GM19397 (cell line): Measurements from ENCODE around the gene UBE2L6.
"Not testable (repeated sequence)": the region's sequence is repeated elsewhere in the genome, so short reads cannot be mapped to it uniquely, and the experiment has no call there.

Experiments used
- ATAC-seq: cut with Tn5 transposase; IDR thresholded peaks from one replicate; pipeline ENCODE4 v1.9.1; 2021; ENCODE audit warnings: mild to moderate bottlenecking, moderate library complexity; ENCODE audit not compliant: unreplicated experiment

UBE2L6 gene

DNA sequence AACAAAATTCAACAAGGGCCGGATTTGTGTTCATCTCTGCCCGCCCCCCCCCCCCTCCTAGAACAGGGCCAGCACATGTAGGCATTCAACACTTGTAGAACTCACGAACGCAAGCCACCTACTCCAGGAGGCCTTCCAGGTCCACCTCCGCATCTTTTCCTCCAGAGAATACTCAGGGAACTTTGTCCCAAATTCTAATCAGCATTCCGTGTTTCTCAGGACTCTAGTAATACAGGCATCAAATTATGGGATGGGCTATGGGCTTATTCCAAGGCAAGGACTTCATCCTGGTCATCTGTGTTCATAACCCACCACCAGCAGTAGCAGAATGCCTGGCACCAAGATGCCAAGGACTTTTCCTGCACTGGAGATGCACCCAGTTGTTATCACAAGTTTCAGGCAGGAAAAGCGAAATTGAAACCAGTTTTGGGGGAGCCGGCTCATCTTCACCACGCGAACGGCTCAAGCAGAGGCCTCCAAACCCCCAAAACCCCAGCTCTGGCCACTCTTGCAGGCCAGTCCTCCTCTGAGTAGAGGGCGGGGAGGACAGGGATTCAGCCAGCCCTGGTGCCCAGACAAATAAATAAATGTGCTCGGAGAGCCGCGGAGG, 462 bp downstream of the UBE2L6 start:
- ATAC-seq: no peak

- ATAC-seq: peak; percentile 52
These were observed 1.2 kb downstream of the UBE2L6 start for GRCh38 chr11:57566005-57566904.

- no peak for ATAC-seq
These were observed 4.9 kb downstream of the UBE2L6 start for GRCh38 chr11:57562596-57562995.

DNA sequence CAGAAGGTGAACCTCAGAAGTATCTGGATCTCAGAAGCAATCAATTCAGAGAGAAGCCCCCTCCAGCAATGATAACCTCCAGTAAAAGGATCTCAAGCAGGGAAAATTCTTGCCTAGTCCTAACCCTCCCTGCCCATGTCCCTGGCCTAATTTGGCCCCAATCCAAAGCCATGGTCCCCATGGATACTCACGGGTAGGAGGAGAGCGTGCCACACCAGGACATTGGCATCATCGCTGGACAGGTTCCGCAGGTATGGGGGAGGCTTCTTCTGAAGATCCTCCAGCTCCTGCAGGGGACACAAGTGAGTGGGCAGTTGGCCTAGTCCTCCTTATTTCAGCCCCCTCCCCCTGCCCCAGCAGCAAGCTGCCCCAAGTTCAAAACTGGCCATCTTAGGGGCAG, 7.3 kb downstream of the UBE2L6 start:
- ATAC-seq: no peak

GRCh38 chr11:57556041-57556440, 11.4 kb downstream of the UBE2L6 start:
- ATAC-seq: no peak

- no peak for ATAC-seq
These were observed 12.1 kb downstream of the UBE2L6 start for GRCh38 chr11:57555393-57555792.

GRCh38 chr11:57552479-57552878, 15.0 kb downstream of the UBE2L6 start:
- no peak for ATAC-seq

DNA sequence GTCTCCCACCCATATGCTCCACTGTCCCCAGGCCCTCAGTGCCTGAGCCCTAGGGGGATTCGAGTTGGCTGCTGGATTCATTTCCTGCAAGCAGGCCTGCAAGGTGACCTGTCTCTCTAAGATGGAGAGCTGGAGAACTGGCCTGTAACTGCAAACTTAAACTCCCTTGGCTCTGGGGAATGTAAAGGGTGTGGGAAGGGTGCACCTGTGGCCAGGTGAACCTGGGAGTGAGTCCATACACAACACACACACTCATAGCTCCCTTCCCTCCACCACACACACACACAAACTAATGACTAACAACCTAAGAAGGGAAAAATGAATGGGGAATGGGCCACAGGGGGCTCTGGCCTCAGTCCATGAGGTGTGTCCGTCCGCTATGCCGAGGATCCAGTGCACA, 15.5 kb downstream of the UBE2L6 start:
- ATAC-seq: no peak

- ATAC-seq: no peak
These were observed 17.5 kb downstream of the UBE2L6 start for GRCh38 chr11:57549983-57550382.

GRCh38 chr11:57547854-57548377, 19.6 kb downstream of the UBE2L6 start:
- peak; percentile 93 for ATAC-seq

GRCh38 chr11:57546869-57547475, 20.5 kb downstream of the UBE2L6 start:
- no peak for ATAC-seq

DNA sequence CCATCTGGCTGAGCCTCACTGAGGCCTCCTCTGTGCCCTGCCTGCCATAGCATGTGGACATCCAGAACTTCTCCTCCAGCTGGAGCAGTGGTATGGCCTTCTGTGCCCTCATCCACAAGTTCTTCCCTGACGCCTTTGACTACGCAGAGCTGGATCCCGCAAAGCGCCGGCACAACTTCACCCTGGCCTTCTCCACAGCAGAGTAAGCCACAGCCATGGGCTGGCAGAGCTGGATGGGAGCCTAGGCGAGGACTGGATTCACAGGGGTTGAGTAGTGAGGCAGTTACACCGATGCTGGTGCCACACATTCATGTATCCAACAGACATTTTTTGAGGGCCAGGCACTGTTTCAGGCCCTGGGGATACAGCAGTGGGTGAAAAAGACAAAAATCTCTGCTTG, 21.0 kb downstream of the UBE2L6 start:
- no peak for ATAC-seq

GRCh38 chr11:57545883-57546282, 21.6 kb downstream of the UBE2L6 start:
- ATAC-seq: no peak

- ATAC-seq: no peak
These were observed 22.9 kb downstream of the UBE2L6 start for GRCh38 chr11:57544566-57544965.

DNA sequence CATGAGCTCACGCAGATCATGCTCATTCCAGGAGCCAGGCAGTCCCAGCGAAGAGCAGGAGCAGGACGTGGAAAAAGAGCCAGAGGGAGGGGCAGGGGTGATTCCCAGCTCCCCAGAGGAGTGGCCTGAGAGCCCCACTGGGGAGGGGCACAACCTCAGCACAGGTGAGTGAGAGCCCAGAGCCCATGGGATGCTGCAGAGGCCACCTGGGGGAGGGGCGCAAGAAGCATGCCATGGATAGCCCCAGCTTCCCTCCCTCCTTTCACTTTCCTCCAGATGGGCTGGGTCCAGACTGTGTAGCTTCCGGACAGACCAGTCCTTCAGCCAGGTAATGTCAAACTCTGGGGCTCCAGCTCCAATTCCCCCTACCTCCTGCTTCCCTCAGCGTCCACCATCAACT, 23.9 kb downstream of the UBE2L6 start:
- no peak for ATAC-seq

- no peak for ATAC-seq
These were observed 24.9 kb downstream of the UBE2L6 start for GRCh38 chr11:57542582-57542981.

DNA sequence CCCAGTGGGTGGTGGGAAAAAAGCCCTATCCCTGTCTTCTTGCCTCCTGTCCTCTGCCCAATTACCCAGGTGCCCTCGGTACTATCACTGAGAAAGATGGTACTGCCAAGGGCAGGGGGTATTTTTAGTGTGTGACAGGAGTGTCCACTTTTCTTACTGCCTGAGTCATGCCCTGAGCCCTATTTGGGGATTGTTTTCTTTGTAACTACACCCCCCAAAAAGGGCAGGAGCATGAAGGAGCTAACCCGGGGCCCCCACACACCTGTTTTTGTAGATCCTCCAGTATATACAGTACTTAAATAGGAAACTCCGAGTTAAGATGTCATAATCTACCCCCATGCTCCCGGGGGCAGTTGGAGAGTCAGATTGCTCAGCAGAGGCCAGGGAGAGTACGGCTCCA, 26.3 kb downstream of the UBE2L6 start:
- ATAC-seq: no peak

- ATAC-seq: no peak
These were observed 28.1 kb downstream of the UBE2L6 start for GRCh38 chr11:57539342-57539741.

- no peak for ATAC-seq
These were observed 30.4 kb downstream of the UBE2L6 start, which contains the start of gene SMTNL1 for GRCh38 chr11:57536947-57537619. Gene SMTNL1, plus strand, starts transcription at chr11:57537595. Its CDS starts 5,048 bp downstream, at chr11:57542643.

GRCh38 chr11:57534449-57534848, 33.0 kb downstream of the UBE2L6 start:
- not testable (repeated sequence) for ATAC-seq
